SK-N-SH (cell line): ENCODE results near the gene ACSL6. TPM values are rescaled to one million over a fixed set of nuclear protein-coding genes. Genes with fewer than 3 reads are reported as not detected.

ENCODE experiments used
- CTCF ChIA-PET: fragments of 300-600, 350-600 bp; formaldehyde crosslinking; extraction: SDS; loops from one replicate; lab custom pipeline; 2021; lab: Yijun Ruan, JAX
- POLR2A ChIA-PET: fragments of 350-600 bp; sonication (Branson Sonifier 250); formaldehyde crosslinking; extraction: SDS; loops from one replicate; lab custom pipeline; 2020; ENCODE audit warnings: antibody characterized with exemption, inconsistent platforms; lab: Yijun Ruan, JAX
- DNase-seq: peaks from one replicate; pipeline ENCODE4 v3.0.0; 2012
- H2AFZ ChIP-seq: fragments of 200-600 bp; sonication (generic); 2 replicates; pipeline ENCODE4 v1.8.1; 2016; ENCODE audit warnings: antibody characterized with exemption, mild to moderate bottlenecking, low read depth
- H3F3A ChIP-seq: fragments of 200-600 bp; sonication (generic); replicated peaks from 2 replicates; pipeline ENCODE3; 2016; ENCODE audit warnings: antibody characterized with exemption, mild to moderate bottlenecking; ENCODE audit not compliant: insufficient read depth
- H3K27ac ChIP-seq, 2 experiments: fragments of 200-500 bp in 1 of 2; fragments of 200-600 bp in 1 of 2; sonication (Bioruptor generic) in 1 of 2; sonication (generic), shearing (Covaris generic) in 1 of 2; 2 replicates each; pipeline versions ENCODE4 v1.5.1 to v1.6.1; 2014 to 2016; ENCODE audit warnings: low read depth in 2 of 2, inconsistent platforms in 1 of 2, low read length in 1 of 2, mild to moderate bottlenecking in 1 of 2, mixed read lengths in 1 of 2
- H3K27me3 ChIP-seq: fragments of 200-600 bp; sonication (generic), shearing (Covaris generic); 2 replicates; pipeline ENCODE4 v1.6.1; 2016; ENCODE audit warnings: mixed run types; ENCODE audit not compliant: insufficient read depth
- H3K36me3 ChIP-seq, 2 experiments: fragments of 200-500 bp in 1 of 2; fragments of 200-600 bp in 1 of 2; sonication (Bioruptor generic) in 1 of 2; sonication (generic) in 1 of 2; replicated peaks in 1 of 2; 2 replicates each; pipeline versions ENCODE3 to v1.5.1; 2014 to 2016; ENCODE audit warnings: low read length in 1 of 2, mild to moderate bottlenecking in 1 of 2; ENCODE audit not compliant: insufficient read depth in 2 of 2, control insufficient read depth in 1 of 2
- H3K4me1 ChIP-seq, 2 experiments: fragments of 200-500 bp in 1 of 2; fragments of 200-600 bp in 1 of 2; sonication (Bioruptor generic) in 1 of 2; sonication (generic), shearing (Covaris generic) in 1 of 2; 2 replicates each; pipeline versions ENCODE4 v1.5.1 to v1.6.1; 2014 to 2016; ENCODE audit warnings: low read depth in 1 of 2, low read length in 1 of 2, mixed run types in 1 of 2; ENCODE audit not compliant: insufficient read depth in 2 of 2, control insufficient read depth in 1 of 2
- H3K4me2 ChIP-seq: fragments of 200-600 bp; sonication (generic), shearing (Covaris generic); 2 replicates; pipeline ENCODE4 v1.6.1; 2017; ENCODE audit warnings: mixed run types
- H3K4me3 ChIP-seq, 2 experiments: fragments of 200-500 bp in 1 of 2; fragments of 200-600 bp in 1 of 2; sonication (Bioruptor generic) in 1 of 2; sonication (generic), shearing (Covaris generic) in 1 of 2; 2 replicates each; pipeline versions ENCODE4 v1.5.1 to v1.8.1; 2014 to 2016; ENCODE audit warnings: low read depth in 2 of 2, inconsistent platforms in 1 of 2, low read length in 1 of 2, mild to moderate bottlenecking in 1 of 2, mixed read lengths in 1 of 2, moderate library complexity in 1 of 2
- H3K79me2 ChIP-seq: fragments of 200-600 bp; sonication (generic); 2 replicates; pipeline ENCODE4 v1.8.1; 2017; ENCODE audit warnings: mild to moderate bottlenecking; ENCODE audit not compliant: insufficient read depth
- H3K9ac ChIP-seq: fragments of 200-600 bp; sonication (generic); 2 replicates; pipeline ENCODE4 v1.6.1; 2017; ENCODE audit warnings: mixed run types
- H3K9me2 ChIP-seq: fragments of 200-600 bp; sonication (generic); 2 replicates; pipeline ENCODE4 v1.6.1; 2017; ENCODE audit warnings: mixed run types
- H3K9me3 ChIP-seq: fragments of 200-600 bp; sonication (generic); 2 replicates; pipeline ENCODE4 v1.6.1; 2017; ENCODE audit warnings: mixed run types, mild to moderate bottlenecking, moderate library complexity
- H4K20me1 ChIP-seq: fragments of 200-600 bp; sonication (generic); 2 replicates; pipeline ENCODE4 v1.6.1; 2017; ENCODE audit warnings: mild to moderate bottlenecking, mixed run types; ENCODE audit not compliant: insufficient read depth
- CHD2 ChIP-seq: fragments of 150-350 bp; IDR thresholded peaks from 2 replicates; pipeline ENCODE4 v1.6.1; 2018; ENCODE audit warnings: low read length; ENCODE audit not compliant: partially characterized antibody
- ELF1 ChIP-seq: IDR thresholded peaks from 2 replicates; pipeline ENCODE4 v1.4.0; 2012
- EP300 ChIP-seq, 2 experiments: IDR thresholded peaks; 2 replicates each; pipeline versions ENCODE4 v1.4.0 to v1.6.1; 2012; ENCODE audit warnings: borderline replicate concordance in 1 of 2, low read depth in 1 of 2, low read length in 1 of 2
- FOXJ3 ChIP-seq: sonication (generic); formaldehyde crosslinking; IDR thresholded peaks from 2 replicates; pipeline ENCODE4 v1.5.1; 2020; ENCODE audit warnings: mild to moderate bottlenecking, missing genetic modification reagents
- FOXM1 ChIP-seq: IDR thresholded peaks from 2 replicates; pipeline ENCODE4 v1.4.0; 2012; ENCODE audit warnings: low read depth, mild to moderate bottlenecking
- MEF2A ChIP-seq: IDR thresholded peaks from 2 replicates; pipeline ENCODE4 v1.4.0; 2012; ENCODE audit warnings: low read depth, borderline replicate concordance
- MXI1 ChIP-seq: IDR thresholded peaks from 2 replicates; pipeline ENCODE4 v1.6.1; 2012; ENCODE audit warnings: mild to moderate bottlenecking, low read depth, low read length, improper control_type of control experiment
- NFIC ChIP-seq: IDR thresholded peaks from 2 replicates; pipeline ENCODE4 v1.4.0; 2012; ENCODE audit warnings: borderline replicate concordance
- NRF1 ChIP-seq: IDR thresholded peaks from 2 replicates; pipeline ENCODE4 v1.6.1; 2012; ENCODE audit warnings: low read depth, mild to moderate bottlenecking, low read length
- RCOR1 ChIP-seq: fragments of 150-350 bp; IDR thresholded peaks from 2 replicates; pipeline ENCODE4 v1.6.1; 2017; ENCODE audit warnings: antibody characterized with exemption, low read length
- SIN3A ChIP-seq: IDR thresholded peaks from 2 replicates; pipeline ENCODE4 v1.6.1; 2012; ENCODE audit warnings: low read depth, mild to moderate bottlenecking, low read length, moderate library complexity, borderline replicate concordance
- SMC3 ChIP-seq: IDR thresholded peaks from 2 replicates; pipeline ENCODE4 v1.6.1; 2012; ENCODE audit warnings: low read depth, low read length, improper control_type of control experiment
- TAF1 ChIP-seq: IDR thresholded peaks from 2 replicates; pipeline ENCODE4 v1.6.1; 2012; ENCODE audit warnings: low read depth, mild to moderate bottlenecking, low read length, moderate library complexity, borderline replicate concordance
- TCF12 ChIP-seq: IDR thresholded peaks from 2 replicates; pipeline ENCODE4 v1.4.0; 2012
- WGBS: methylation state at CpG from one replicate; pipeline ENCODE4 v1.1.6; 2017; ENCODE audit warnings: low lambda C conversion rate; 5-methylcytosine and 5-hydroxymethylcytosine counted together
- polyA plus RNA-seq, 3 experiments: library from polyadenylated mRNA; depleted of rRNA; stranded (reverse); fragments of >200 nt; gene quantifications; 2 replicates each; pipeline ENCODE4 v1.2.3, GENCODE V29; 2012
- TF ChIP-seq, protein P1 (sequence below): fragments of 200-600 bp; sonication (generic); IDR thresholded peaks from 2 replicates; pipeline ENCODE4 v1.6.1; 2017; ENCODE audit warnings: antibody characterized with exemption, mild to moderate bottlenecking, moderate library complexity
- TF ChIP-seq, protein P2 (sequence below): fragments of 150-350 bp; IDR thresholded peaks from 2 replicates; pipeline ENCODE4 v1.6.1; 2017; ENCODE audit warnings: antibody characterized with exemption, low read length, low read depth, borderline replicate concordance
- TF ChIP-seq, protein P3 (sequence below): IDR thresholded peaks from 2 replicates; pipeline ENCODE4 v1.4.0; 2012; ENCODE audit warnings: low read depth, borderline replicate concordance
- TF ChIP-seq, protein P4 (sequence below): IDR thresholded peaks from 2 replicates; pipeline ENCODE4 v1.4.0; 2012; ENCODE audit warnings: low read depth, borderline replicate concordance

Gene ACSL6
- polyA plus RNA-seq, 1 of the 3 experiments (the other 2 are of a cell fraction) = 0.46 TPM

DNA sequence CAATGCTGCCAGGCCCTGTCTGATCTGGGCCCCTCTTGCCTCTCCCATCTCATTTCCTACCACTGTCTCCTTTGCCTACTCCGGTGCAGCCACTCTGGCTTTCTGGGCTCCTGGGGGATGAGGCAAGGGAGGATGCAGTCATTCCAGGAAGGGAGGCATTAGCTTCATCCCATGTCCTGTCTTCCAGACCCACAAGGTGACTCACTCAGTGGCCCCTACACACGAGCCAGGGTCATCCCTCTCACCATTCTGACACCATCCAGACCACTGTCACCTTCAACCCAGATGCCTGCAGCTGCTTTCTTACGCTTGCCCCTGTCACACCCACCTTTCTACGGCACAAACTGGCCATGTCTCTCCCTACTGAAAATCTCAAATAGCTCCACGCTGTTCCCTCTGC, 19.1 kb downstream of the ACSL6 start:
- Histone ChIP-seq H3K79me2 (no peaks in the 10 kb centered on the region), H3K9me3 (no peaks in the 10 kb centered on the region), H3F3A (no peaks in the 10 kb centered on the region), H3K27me3 (no peaks in the 10 kb centered on the region), H3K36me3 (no peaks in the 10 kb centered on the region), H3K9ac (no peak overlapping the region), H4K20me1 (no peaks in the 10 kb centered on the region), H2AFZ (no peak overlapping the region), H3K27ac (no peak overlapping the region), H3K4me3 (no peak overlapping the region), H3K4me2 (no peak overlapping the region), H3K9me2 (no peaks in the 10 kb centered on the region), H3K4me1 (peaks cover 0 to 7% of the 10 kb centered on the region in 2 experiments; a peak in 1 of 4 replicates)
- TF ChIP-seq, protein P1, sequence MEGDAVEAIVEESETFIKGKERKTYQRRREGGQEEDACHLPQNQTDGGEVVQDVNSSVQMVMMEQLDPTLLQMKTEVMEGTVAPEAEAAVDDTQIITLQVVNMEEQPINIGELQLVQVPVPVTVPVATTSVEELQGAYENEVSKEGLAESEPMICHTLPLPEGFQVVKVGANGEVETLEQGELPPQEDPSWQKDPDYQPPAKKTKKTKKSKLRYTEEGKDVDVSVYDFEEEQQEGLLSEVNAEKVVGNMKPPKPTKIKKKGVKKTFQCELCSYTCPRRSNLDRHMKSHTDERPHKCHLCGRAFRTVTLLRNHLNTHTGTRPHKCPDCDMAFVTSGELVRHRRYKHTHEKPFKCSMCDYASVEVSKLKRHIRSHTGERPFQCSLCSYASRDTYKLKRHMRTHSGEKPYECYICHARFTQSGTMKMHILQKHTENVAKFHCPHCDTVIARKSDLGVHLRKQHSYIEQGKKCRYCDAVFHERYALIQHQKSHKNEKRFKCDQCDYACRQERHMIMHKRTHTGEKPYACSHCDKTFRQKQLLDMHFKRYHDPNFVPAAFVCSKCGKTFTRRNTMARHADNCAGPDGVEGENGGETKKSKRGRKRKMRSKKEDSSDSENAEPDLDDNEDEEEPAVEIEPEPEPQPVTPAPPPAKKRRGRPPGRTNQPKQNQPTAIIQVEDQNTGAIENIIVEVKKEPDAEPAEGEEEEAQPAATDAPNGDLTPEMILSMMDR = no peak
- TF ChIP-seq, protein P2, sequence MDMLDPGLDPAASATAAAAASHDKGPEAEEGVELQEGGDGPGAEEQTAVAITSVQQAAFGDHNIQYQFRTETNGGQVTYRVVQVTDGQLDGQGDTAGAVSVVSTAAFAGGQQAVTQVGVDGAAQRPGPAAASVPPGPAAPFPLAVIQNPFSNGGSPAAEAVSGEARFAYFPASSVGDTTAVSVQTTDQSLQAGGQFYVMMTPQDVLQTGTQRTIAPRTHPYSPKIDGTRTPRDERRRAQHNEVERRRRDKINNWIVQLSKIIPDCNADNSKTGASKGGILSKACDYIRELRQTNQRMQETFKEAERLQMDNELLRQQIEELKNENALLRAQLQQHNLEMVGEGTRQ = no peak
- TF ChIP-seq TAF1 (no peak), CHD2 (no peak), FOXJ3 (no peak), MEF2A (no peak), ELF1 (no peak), RCOR1 (no peak), NRF1 (no peak), SIN3A (no peak), SMC3 (no peak), EP300 (IDR thresholded peaks at IDR 0.05; ENCODE audit: borderline replicate concordance in 1 of 2, low read depth in 1 of 2, low read length in 1 of 2) (no peak), MXI1 (no peak), NFIC (no peak), TCF12 (no peak)
- 58% methylated on average over 5 of the region's 5 CpGs for WGBS
- POLR2A ChIA-PET = no interaction called here
- DNase-seq = no peak
- CTCF ChIA-PET = interaction anchor here (0.7 to 1.5 kb wide), 4 partner anchors 15 to 403 kb away, joined by 3 to 5 read pairs (median 4); no protein-coding TSS in a partner anchor

DNA sequence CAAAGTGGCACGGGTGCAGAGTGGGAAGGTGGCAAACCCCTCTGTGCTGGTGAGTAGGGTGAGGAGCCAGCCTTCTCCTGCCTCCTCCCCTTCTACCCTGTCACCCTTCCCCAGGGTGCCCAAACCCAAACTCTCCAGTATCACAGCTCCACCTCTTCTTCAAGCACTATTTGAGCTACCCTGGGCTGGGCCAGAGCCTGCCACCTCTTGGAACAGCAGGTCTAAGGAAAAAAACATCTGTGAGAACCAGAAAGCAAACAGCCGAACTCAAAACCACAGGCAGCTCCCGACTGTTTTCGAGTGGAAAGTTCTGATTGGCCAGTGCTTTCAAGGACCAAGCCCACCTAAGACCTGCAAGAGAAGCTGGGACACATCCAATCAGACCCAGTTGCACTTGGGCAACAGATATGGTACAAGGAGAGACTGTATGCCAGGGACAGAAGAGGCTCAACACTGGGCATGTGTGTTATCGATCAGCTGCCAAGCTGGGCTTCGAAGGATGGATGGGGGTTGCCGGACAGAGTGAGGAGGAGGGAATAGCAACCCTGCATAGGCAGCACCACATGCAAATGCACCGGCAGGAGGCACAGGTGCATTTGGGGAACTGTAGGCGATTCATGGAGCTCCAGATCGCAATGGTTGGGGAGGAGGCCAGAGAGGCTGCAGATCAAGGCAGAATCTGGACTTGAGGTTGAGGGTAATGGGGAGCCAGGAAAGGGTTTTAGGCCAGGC, 19.7 kb downstream of the ACSL6 start:
- ChIA-PET POLR2A (no interaction called here), CTCF (interaction anchor here (0.7 to 1.5 kb wide), 4 partner anchors 16 to 402 kb away, joined by 3 to 5 read pairs (median 4); no protein-coding TSS in a partner anchor)
- no peaks in the 10 kb centered on the region for H3K9me2 ChIP-seq
- H3K27ac ChIP-seq = no peak overlapping the region
- no peaks in the 10 kb centered on the region for H4K20me1 ChIP-seq
- H3K36me3 ChIP-seq = no peaks in the 10 kb centered on the region
- H3K4me1 ChIP-seq = peaks cover 0 to 4% of the 10 kb centered on the region in 2 experiments; a peak in 1 of 4 replicates
- no peaks in the 10 kb centered on the region for H3K79me2 ChIP-seq
- H3K9ac ChIP-seq = no peak overlapping the region
- no peak overlapping the region for H2AFZ ChIP-seq
- TF ChIP-seq, protein P3, sequence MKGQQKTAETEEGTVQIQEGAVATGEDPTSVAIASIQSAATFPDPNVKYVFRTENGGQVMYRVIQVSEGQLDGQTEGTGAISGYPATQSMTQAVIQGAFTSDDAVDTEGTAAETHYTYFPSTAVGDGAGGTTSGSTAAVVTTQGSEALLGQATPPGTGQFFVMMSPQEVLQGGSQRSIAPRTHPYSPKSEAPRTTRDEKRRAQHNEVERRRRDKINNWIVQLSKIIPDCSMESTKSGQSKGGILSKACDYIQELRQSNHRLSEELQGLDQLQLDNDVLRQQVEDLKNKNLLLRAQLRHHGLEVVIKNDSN = no peak
- TF ChIP-seq, protein P4, sequence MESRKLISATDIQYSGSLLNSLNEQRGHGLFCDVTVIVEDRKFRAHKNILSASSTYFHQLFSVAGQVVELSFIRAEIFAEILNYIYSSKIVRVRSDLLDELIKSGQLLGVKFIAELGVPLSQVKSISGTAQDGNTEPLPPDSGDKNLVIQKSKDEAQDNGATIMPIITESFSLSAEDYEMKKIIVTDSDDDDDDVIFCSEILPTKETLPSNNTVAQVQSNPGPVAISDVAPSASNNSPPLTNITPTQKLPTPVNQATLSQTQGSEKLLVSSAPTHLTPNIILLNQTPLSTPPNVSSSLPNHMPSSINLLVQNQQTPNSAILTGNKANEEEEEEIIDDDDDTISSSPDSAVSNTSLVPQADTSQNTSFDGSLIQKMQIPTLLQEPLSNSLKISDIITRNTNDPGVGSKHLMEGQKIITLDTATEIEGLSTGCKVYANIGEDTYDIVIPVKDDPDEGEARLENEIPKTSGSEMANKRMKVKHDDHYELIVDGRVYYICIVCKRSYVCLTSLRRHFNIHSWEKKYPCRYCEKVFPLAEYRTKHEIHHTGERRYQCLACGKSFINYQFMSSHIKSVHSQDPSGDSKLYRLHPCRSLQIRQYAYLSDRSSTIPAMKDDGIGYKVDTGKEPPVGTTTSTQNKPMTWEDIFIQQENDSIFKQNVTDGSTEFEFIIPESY = no peak
- TF ChIP-seq SIN3A = no peak
- TF ChIP-seq, protein P2 = no peak
- no peak for TF ChIP-seq EP300 (IDR thresholded peaks at IDR 0.05; ENCODE audit: borderline replicate concordance in 1 of 2, low read depth in 1 of 2, low read length in 1 of 2)
- no peak for TF ChIP-seq FOXM1
- no peak for TF ChIP-seq MEF2A
- TF ChIP-seq TAF1 = no peak
- H3K4me2 ChIP-seq = no peak overlapping the region
- no peaks in the 10 kb centered on the region for H3F3A ChIP-seq
- H3K9me3 ChIP-seq = no peaks in the 10 kb centered on the region
- no peaks in the 10 kb centered on the region for H3K27me3 ChIP-seq
- H3K4me3 ChIP-seq = no peak overlapping the region
- WGBS = 61% methylated on average over 9 of the region's 10 CpGs
- DNase-seq = no peak
